Astrocyte of the spinal cord (primary cell): ENCODE data around the gene HAUS3.

Experiments
- DNase-seq: peaks from one replicate; pipeline ENCODE4 v3.0.0; 2011; ENCODE audit warnings: low read depth, low spot score
- H3K4me3 ChIP-seq: 2 replicates; pipeline ENCODE4 v1.5.1; 2011; ENCODE audit warnings: low read depth, mild to moderate bottlenecking, low read length, moderate library complexity
- CTCF ChIP-seq: IDR thresholded peaks from 2 replicates; pipeline ENCODE4 v1.5.1; 2012; ENCODE audit warnings: low read depth, mild to moderate bottlenecking, low read length, inconsistent platforms
- in situ Hi-C: cut with HindIII; loops from 2 replicates; pipeline ENCODE4 v1.10.0; 2017; ENCODE audit warnings: low sequenced_read_pairs

The HAUS3 gene

GRCh38 chr4:2250357-2251072, 8.6 kb upstream of the HAUS3 start:
- DNase-seq: no peak
- H3K4me3 ChIP-seq: no peak overlapping the region
- in situ Hi-C loops: no loop called here
- no peak for TF ChIP-seq CTCF

GRCh38 chr4:2249526-2250356, 7.8 kb upstream of the HAUS3 start:
- DNase-seq: no peak
- H3K4me3 ChIP-seq: no peak overlapping the region
- in situ Hi-C loops: no loop called here

GRCh38 chr4:2248821-2249261, 6.9 kb upstream of the HAUS3 start:
- TF ChIP-seq CTCF: no peak
- DNase-seq: no peak
- in situ Hi-C loops: no loop called here
- no peak overlapping the region for H3K4me3 ChIP-seq

More at GRCh38 chr4:2249526-2250356, 7.8 kb upstream of the HAUS3 start:
- no peak for TF ChIP-seq CTCF

GRCh38 chr4:2248044-2248780, 6.3 kb upstream of the HAUS3 start:
- DNase-seq: no peak
- H3K4me3 ChIP-seq: no peak overlapping the region
- in situ Hi-C loops: no loop called here
- TF ChIP-seq CTCF: no peak

- no peak overlapping the region for H3K4me3 ChIP-seq
- in situ Hi-C loops: no loop called here
- DNase-seq: no peak
- TF ChIP-seq CTCF: no peak
Measured at GRCh38 chr4:2247128-2248043, 5.5 kb upstream of the HAUS3 start.
